HCT116 (cell line): ENCODE results near the gene SPTY2D1. TPM values are rescaled to one million over a fixed set of nuclear protein-coding genes. Genes with fewer than 3 reads are reported as not detected.

Experiments used
- ATAC-seq: fragments of 200-7000 bp; cut with Tn5 transposase; 2 replicates; pipeline ENCODE4 v1.9.1; 2020; ENCODE audit warnings: mild to moderate bottlenecking, moderate library complexity
- BruUV-seq: library from RNA; stranded (reverse); fragments of 400-500 nt; replicated peaks from 2 replicates; lab custom pipeline; 2021; lab: Mats Ljungman, UMichigan
- CTCF ChIA-PET: fragments of 300-600 bp; sonication (Branson Sonifier 250); formaldehyde crosslinking; loops from one replicate; lab custom pipeline; 2021; ENCODE audit warnings: antibody characterized with exemption; lab: Charles Lee
- POLR2A ChIA-PET: fragments of 300-600, 350-600 bp; sonication (Branson Sonifier 250); formaldehyde crosslinking; loops from one replicate; lab custom pipeline; 2021; ENCODE audit warnings: antibody characterized with exemption; lab: Charles Lee
- RAD21 ChIA-PET, 2 experiments: fragments of 300-600 bp; sonication (Branson Sonifier 250); formaldehyde crosslinking; loops; one replicate each; lab custom pipeline; 2023; ENCODE audit warnings: low total read pairs in 2 of 2; ENCODE audit not compliant: uncharacterized antibody in 2 of 2, unreplicated experiment in 2 of 2, low non-redundant PET in 1 of 2; lab: Charles Lee
- DNase-seq: peaks from one replicate; pipeline ENCODE4 v3.0.0-alpha.2; 2010; ENCODE audit warnings: low read depth, low spot score
- H2AFZ ChIP-seq: fragments of 200-600 bp; shearing (Covaris generic), sonication (generic); 2 replicates; pipeline ENCODE4 v1.6.1; 2017; ENCODE audit warnings: low read depth, mixed run types, mixed read lengths, antibody characterized with exemption, low read length; ENCODE audit not compliant: poor library complexity, severe bottlenecking
- H3K27ac ChIP-seq: 2 replicates; pipeline ENCODE4 v1.5.1; 2012; ENCODE audit warnings: low read depth, low read length
- H3K27me3 ChIP-seq: fragments of 200-600 bp; sonication (generic); 2 replicates; pipeline ENCODE4 v1.6.1; 2016; ENCODE audit warnings: mixed run types, low read length, mixed read lengths; ENCODE audit not compliant: insufficient read depth
- H3K36me3 ChIP-seq, 2 experiments: fragments of 200-500 bp in 1 of 2; fragments of 200-600 bp in 1 of 2; sonication (Bioruptor generic) in 1 of 2; sonication (generic) in 1 of 2; 2 replicates each; pipeline versions ENCODE4 v1.5.1 to v1.6.1; 2014 to 2016; ENCODE audit warnings: low read length in 2 of 2, inconsistent platforms in 1 of 2, mixed read lengths in 1 of 2, mixed run types in 1 of 2; ENCODE audit not compliant: insufficient read depth in 2 of 2, control insufficient read depth in 1 of 2
- H3K4me1 ChIP-seq, 2 experiments: fragments of 200-600 bp in 1 of 2; sonication (generic) in 1 of 2; 2 replicates each; pipeline versions ENCODE4 v1.5.1 to v1.6.1; 2012 to 2017; ENCODE audit warnings: low read length in 2 of 2, inconsistent platforms in 1 of 2, mild to moderate bottlenecking in 1 of 2, mixed read lengths in 1 of 2, mixed run types in 1 of 2, moderate library complexity in 1 of 2; ENCODE audit not compliant: insufficient read depth in 2 of 2, control insufficient read depth in 1 of 2
- H3K4me2 ChIP-seq: fragments of 200-600 bp; sonication (generic); 2 replicates; pipeline ENCODE4 v1.6.1; 2017; ENCODE audit warnings: mixed run types, low read length, mixed read lengths
- H3K4me3 ChIP-seq, 2 experiments: fragments of 200-600 bp in 1 of 2; sonication (generic) in 1 of 2; replicated peaks in 1 of 2; 2 replicates each; pipeline ENCODE4 v1.5.1; 2011 to 2016; ENCODE audit warnings: low read length in 2 of 2, control low read depth in 1 of 2, low read depth in 1 of 2, mild to moderate bottlenecking in 1 of 2, mixed read lengths in 1 of 2, mixed run types in 1 of 2
- H3K79me2 ChIP-seq: fragments of 200-600 bp; sonication (generic); 2 replicates; pipeline ENCODE4 v1.6.1; 2017; ENCODE audit warnings: mild to moderate bottlenecking, mixed run types, low read length, moderate library complexity, mixed read lengths; ENCODE audit not compliant: insufficient read depth
- H3K9ac ChIP-seq: fragments of 200-600 bp; sonication (generic); 2 replicates; pipeline ENCODE4 v1.6.1; 2016; ENCODE audit warnings: low read length, mixed read lengths
- H3K9me2 ChIP-seq: fragments of 200-600 bp; sonication (generic), shearing (Covaris generic); 2 replicates; pipeline ENCODE4 v1.6.1; 2017; ENCODE audit warnings: mixed run types, mild to moderate bottlenecking, moderate library complexity; ENCODE audit not compliant: insufficient read depth
- H3K9me3 ChIP-seq, 2 experiments: fragments of 200-500 bp in 1 of 2; fragments of 200-600 bp in 1 of 2; sonication (Bioruptor generic) in 1 of 2; sonication (generic) in 1 of 2; 2 replicates each; pipeline ENCODE4 v1.6.1; 2014 to 2017; ENCODE audit warnings: low read length in 2 of 2, mixed read lengths in 2 of 2, inconsistent platforms in 1 of 2, low read depth in 1 of 2, mild to moderate bottlenecking in 1 of 2, mixed run types in 1 of 2, moderate library complexity in 1 of 2; ENCODE audit not compliant: control insufficient read depth in 1 of 2, insufficient read depth in 1 of 2
- H4K20me1 ChIP-seq: fragments of 200-600 bp; sonication (generic), shearing (Covaris generic); 2 replicates; pipeline ENCODE4 v1.6.1; 2017; ENCODE audit warnings: mixed run types, mild to moderate bottlenecking, moderate library complexity; ENCODE audit not compliant: insufficient read depth
- CBX3 ChIP-seq: IDR thresholded peaks from 2 replicates; pipeline ENCODE4 v1.6.1; 2012; ENCODE audit warnings: low read depth
- CEBPB ChIP-seq: IDR thresholded peaks from 2 replicates; pipeline ENCODE4 v1.6.1; 2012; ENCODE audit warnings: low read depth
- CTCF ChIP-seq, 3 experiments: fragments of 200-600 bp in 1 of 3; sonication (generic) in 1 of 3; IDR thresholded peaks in 2 of 3; conservative IDR thresholded peaks in 1 of 3; 2 replicates each; pipeline ENCODE4 v1.5.1; 2012 to 2017; ENCODE audit warnings: low read depth in 2 of 3, low read length in 2 of 3, antibody characterized with exemption in 1 of 3, borderline replicate concordance in 1 of 3, control low read depth in 1 of 3, mild to moderate bottlenecking in 1 of 3, mixed read lengths in 1 of 3, mixed run types in 1 of 3, moderate library complexity in 1 of 3; ENCODE audit not compliant: insufficient read depth in 1 of 3
- EGR1 ChIP-seq: IDR thresholded peaks from 2 replicates; pipeline ENCODE4 v1.6.1; 2012; ENCODE audit warnings: low read depth
- ELF1 ChIP-seq: IDR thresholded peaks from 2 replicates; pipeline ENCODE4 v1.6.1; 2012; ENCODE audit warnings: low read depth, borderline replicate concordance
- FOSL1 ChIP-seq: IDR thresholded peaks from 2 replicates; pipeline ENCODE4 v1.6.1; 2012; ENCODE audit warnings: low read depth
- JUND ChIP-seq: IDR thresholded peaks from 2 replicates; pipeline ENCODE4 v1.6.1; 2012
- POLR2A ChIP-seq: IDR thresholded peaks from 2 replicates; pipeline ENCODE4 v1.7.0; 2011; ENCODE audit warnings: borderline replicate concordance; ENCODE audit not compliant: insufficient read depth, insufficient read length; ENCODE audit errors: extremely low read depth
- POLR2AphosphoS5 ChIP-seq: IDR thresholded peaks from 2 replicates; pipeline ENCODE4 v1.6.1; 2011; ENCODE audit warnings: mild to moderate bottlenecking, low read depth, low read length, moderate library complexity
- SIN3A ChIP-seq: IDR thresholded peaks from 2 replicates; pipeline ENCODE4 v1.6.1; 2012; ENCODE audit warnings: low read depth
- SRF ChIP-seq: IDR thresholded peaks from 2 replicates; pipeline ENCODE4 v1.6.1; 2012; ENCODE audit warnings: low read depth
- TCF7L2 ChIP-seq: IDR thresholded peaks from 2 replicates; pipeline ENCODE4 v1.7.0; 2011; ENCODE audit warnings: borderline replicate concordance, inconsistent platforms; ENCODE audit not compliant: insufficient read depth, insufficient read length; ENCODE audit errors: extremely low read depth
- ZFX ChIP-seq: fragments of 450-650 bp; IDR thresholded peaks from 2 replicates; pipeline ENCODE4 v1.6.1; 2017
- intact Hi-C: fragments of 100-400 bp; cut with micrococcal nuclease; formaldehyde crosslinking; loops from 2 replicates; pipeline ENCODE4 v1.10.0; 2022
- total RNA-seq: library from RNA; stranded (reverse); gene quantifications from one replicate; pipeline ENCODE4 v1.2.1, GENCODE V29; 2021; ENCODE audit not compliant: unreplicated experiment
- TF ChIP-seq, protein P1 (sequence below): IDR thresholded peaks from 2 replicates; pipeline ENCODE4 v1.6.1; 2012
- TF ChIP-seq, protein P2 (sequence below): IDR thresholded peaks from 2 replicates; pipeline ENCODE4 v1.6.1; 2012; ENCODE audit warnings: low read depth

The SPTY2D1 gene
- total RNA-seq, 1 experiment from 2014 or later = 19.7 TPM

- H3K27ac ChIP-seq = no peak overlapping the region
- ATAC-seq = no peak
- CTCF ChIA-PET = no interaction called here
- intact Hi-C loops = no loop called here
- H3K4me2 ChIP-seq = no peak overlapping the region
- TF ChIP-seq SIN3A (no peak), CTCF (IDR thresholded peaks at IDR 0.05 in 2 of 3, conservative IDR thresholded peaks at IDR 0.05 in 1 of 3; ENCODE audit: borderline replicate concordance in 1 of 3, insufficient read depth in 1 of 3, low read depth in 2 of 3, low read length in 2 of 3) (no peak), JUND (no peak), CEBPB (no peak), POLR2AphosphoS5 (no peak), CBX3 (no peak), ELF1 (no peak), EGR1 (no peak), SRF (no peak)
- TF ChIP-seq, protein P1, sequence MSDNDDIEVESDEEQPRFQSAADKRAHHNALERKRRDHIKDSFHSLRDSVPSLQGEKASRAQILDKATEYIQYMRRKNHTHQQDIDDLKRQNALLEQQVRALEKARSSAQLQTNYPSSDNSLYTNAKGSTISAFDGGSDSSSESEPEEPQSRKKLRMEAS = no peak
- no peak overlapping the region for H3K9ac ChIP-seq
- H2AFZ ChIP-seq = no peak overlapping the region
- DNase-seq = no peak
- H3K27me3 ChIP-seq = no peaks in the 10 kb centered on the region
- no peaks in the 10 kb centered on the region for H3K79me2 ChIP-seq
- no TSS peak for BruUV-seq
- no peak overlapping the region for H3K4me3 ChIP-seq
- no peaks in the 10 kb centered on the region for H3K4me1 ChIP-seq
- H3K36me3 ChIP-seq = peaks cover 3% of the 10 kb centered on the region in 2 experiments
- H3K9me3 ChIP-seq = no peaks in the 10 kb centered on the region
- POLR2A ChIA-PET = no interaction called here
- H4K20me1 ChIP-seq = no peaks in the 10 kb centered on the region
- RAD21 ChIA-PET = no interaction called here
- H3K9me2 ChIP-seq = no peaks in the 10 kb centered on the region
Measured at GRCh38 chr11:18567081-18567480, 67.1 kb downstream of the SPTY2D1 start.

DNA sequence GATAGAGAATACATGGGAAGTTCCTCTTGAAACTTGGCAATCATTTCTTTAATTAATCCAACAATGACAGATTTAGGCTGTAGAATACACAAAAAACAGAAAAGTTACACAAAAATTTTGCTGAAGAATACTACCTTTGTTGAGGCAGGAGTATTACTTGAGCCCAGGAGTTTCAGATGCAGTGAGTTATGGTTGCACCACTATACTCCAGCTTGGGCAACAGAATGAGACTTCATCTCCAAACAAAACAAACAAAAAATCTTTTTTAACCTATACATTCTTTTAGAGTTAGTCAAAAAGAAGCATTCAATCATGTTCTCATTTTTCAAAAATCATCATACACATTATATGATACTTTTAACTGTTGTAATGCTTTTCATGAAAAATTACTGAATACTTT, 67.7 kb downstream of the SPTY2D1 start:
- no peak overlapping the region for H3K4me3 ChIP-seq
- RAD21 ChIA-PET = no interaction called here
- no peak overlapping the region for H3K4me2 ChIP-seq
- H3K27me3 ChIP-seq = no peaks in the 10 kb centered on the region
- H3K9ac ChIP-seq = no peak overlapping the region
- CTCF ChIA-PET = no interaction called here
- no peak overlapping the region for H3K27ac ChIP-seq
- no peaks in the 10 kb centered on the region for H3K79me2 ChIP-seq
- H3K36me3 ChIP-seq = peaks cover 3% of the 10 kb centered on the region in 2 experiments
- H2AFZ ChIP-seq = no peak overlapping the region
- ATAC-seq = no peak
- H3K9me3 ChIP-seq = no peaks in the 10 kb centered on the region
- H3K4me1 ChIP-seq = no peaks in the 10 kb centered on the region
- no TSS peak for BruUV-seq
- DNase-seq = no peak
- H3K9me2 ChIP-seq = no peaks in the 10 kb centered on the region
- no peaks in the 10 kb centered on the region for H4K20me1 ChIP-seq
- POLR2A ChIA-PET = no interaction called here
- intact Hi-C loops = no loop called here
- TF ChIP-seq FOSL1 (no peak), TCF7L2 (no peak), EGR1 (no peak), CTCF (IDR thresholded peaks at IDR 0.05 in 2 of 3, conservative IDR thresholded peaks at IDR 0.05 in 1 of 3; ENCODE audit: borderline replicate concordance in 1 of 3, insufficient read depth in 1 of 3, low read depth in 2 of 3, low read length in 2 of 3) (no peak), POLR2A (no peak), ZFX (no peak)
- TF ChIP-seq, protein P2, sequence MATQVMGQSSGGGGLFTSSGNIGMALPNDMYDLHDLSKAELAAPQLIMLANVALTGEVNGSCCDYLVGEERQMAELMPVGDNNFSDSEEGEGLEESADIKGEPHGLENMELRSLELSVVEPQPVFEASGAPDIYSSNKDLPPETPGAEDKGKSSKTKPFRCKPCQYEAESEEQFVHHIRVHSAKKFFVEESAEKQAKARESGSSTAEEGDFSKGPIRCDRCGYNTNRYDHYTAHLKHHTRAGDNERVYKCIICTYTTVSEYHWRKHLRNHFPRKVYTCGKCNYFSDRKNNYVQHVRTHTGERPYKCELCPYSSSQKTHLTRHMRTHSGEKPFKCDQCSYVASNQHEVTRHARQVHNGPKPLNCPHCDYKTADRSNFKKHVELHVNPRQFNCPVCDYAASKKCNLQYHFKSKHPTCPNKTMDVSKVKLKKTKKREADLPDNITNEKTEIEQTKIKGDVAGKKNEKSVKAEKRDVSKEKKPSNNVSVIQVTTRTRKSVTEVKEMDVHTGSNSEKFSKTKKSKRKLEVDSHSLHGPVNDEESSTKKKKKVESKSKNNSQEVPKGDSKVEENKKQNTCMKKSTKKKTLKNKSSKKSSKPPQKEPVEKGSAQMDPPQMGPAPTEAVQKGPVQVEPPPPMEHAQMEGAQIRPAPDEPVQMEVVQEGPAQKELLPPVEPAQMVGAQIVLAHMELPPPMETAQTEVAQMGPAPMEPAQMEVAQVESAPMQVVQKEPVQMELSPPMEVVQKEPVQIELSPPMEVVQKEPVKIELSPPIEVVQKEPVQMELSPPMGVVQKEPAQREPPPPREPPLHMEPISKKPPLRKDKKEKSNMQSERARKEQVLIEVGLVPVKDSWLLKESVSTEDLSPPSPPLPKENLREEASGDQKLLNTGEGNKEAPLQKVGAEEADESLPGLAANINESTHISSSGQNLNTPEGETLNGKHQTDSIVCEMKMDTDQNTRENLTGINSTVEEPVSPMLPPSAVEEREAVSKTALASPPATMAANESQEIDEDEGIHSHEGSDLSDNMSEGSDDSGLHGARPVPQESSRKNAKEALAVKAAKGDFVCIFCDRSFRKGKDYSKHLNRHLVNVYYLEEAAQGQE = no peak
